GM19023 (cell line): Measurements from ENCODE around the gene KISS1.

ENCODE experiments used
- ATAC-seq: cut with Tn5 transposase; IDR thresholded peaks from one replicate; pipeline ENCODE4 v1.9.1; 2021; ENCODE audit warnings: mild to moderate bottlenecking, moderate library complexity; ENCODE audit not compliant: unreplicated experiment

Gene KISS1

GRCh38 chr1:204194080-204194479 lies 2.2 kb downstream of the KISS1 start:
- no peak for ATAC-seq

GRCh38 chr1:204192589-204193352 lies 3.5 kb downstream of the KISS1 start:
- no peak for ATAC-seq

- no peak for ATAC-seq
Measured at GRCh38 chr1:204192046-204192445, 4.2 kb downstream of the KISS1 start.

- ATAC-seq = no peak
Measured at GRCh38 chr1:204191456-204191855, 4.8 kb downstream of the KISS1 start.

- no peak for ATAC-seq
Measured at GRCh38 chr1:204190212-204191211, 5.8 kb downstream of the KISS1 start.

GRCh38 chr1:204188959-204189639 lies 7.2 kb downstream of the KISS1 start:
- ATAC-seq = no peak

- ATAC-seq = no peak
Measured at GRCh38 chr1:204186597-204186996, 9.7 kb downstream of the KISS1 start.

- ATAC-seq = no peak
Measured at GRCh38 chr1:204181116-204181515, 15.2 kb downstream of the KISS1 start.

GRCh38 chr1:204180133-204180532 lies 16.2 kb downstream of the KISS1 start:
- no peak for ATAC-seq

GRCh38 chr1:204178487-204179281 lies 17.6 kb downstream of the KISS1 start:
- no peak for ATAC-seq

GRCh38 chr1:204177133-204177532 lies 19.2 kb downstream of the KISS1 start:
- ATAC-seq = no peak

- no peak for ATAC-seq
Measured at GRCh38 chr1:204176049-204176448, 20.2 kb downstream of the KISS1 start.

GRCh38 chr1:204174958-204175357 lies 21.3 kb downstream of the KISS1 start:
- no peak for ATAC-seq

- no peak for ATAC-seq
Measured at GRCh38 chr1:204172404-204173029, 23.8 kb downstream of the KISS1 start.

- ATAC-seq = no peak
Measured at GRCh38 chr1:204171751-204172178, 24.5 kb downstream of the KISS1 start.

- no peak for ATAC-seq
Measured at GRCh38 chr1:204170494-204171155, 25.7 kb downstream of the KISS1 start.

GRCh38 chr1:204169858-204170257 lies 26.4 kb downstream of the KISS1 start:
- ATAC-seq = no peak

GRCh38 chr1:204167730-204168129 lies 28.6 kb downstream of the KISS1 start:
- ATAC-seq = no peak

GRCh38 chr1:204166219-204166618 lies 30.1 kb downstream of the KISS1 start, which contains the start of gene REN:
Gene REN (minus strand): TSS chr1:204166337. CDS start chr1:204166293, 44 bp downstream.
- ATAC-seq = no peak
